NB4 (cell line): ENCODE measurements around the gene TMEM238L.

Experiments
- DNase-seq: peaks from one replicate; pipeline ENCODE4 v3.0.0; 2010; ENCODE audit warnings: low read depth
- H3K4me3 ChIP-seq: one replicate; pipeline ENCODE4 v1.5.1; 2011; ENCODE audit warnings: mild to moderate bottlenecking, low read depth, low read length, moderate library complexity
- MYC ChIP-seq: IDR thresholded peaks from 2 replicates; pipeline ENCODE4 v1.6.1; 2011; ENCODE audit warnings: low read depth, low read length
- POLR2A ChIP-seq: IDR thresholded peaks from 2 replicates; pipeline ENCODE4 v1.6.1; 2011; ENCODE audit warnings: mild to moderate bottlenecking; ENCODE audit not compliant: insufficient read length; ENCODE audit errors: extremely low read depth
- TF ChIP-seq, protein P1 (sequence below): IDR thresholded peaks from one replicate; pipeline ENCODE4 v1.5.1; 2012; ENCODE audit warnings: low read depth, low read length
- TF ChIP-seq, protein P2 (sequence below): IDR thresholded peaks from 2 replicates; pipeline ENCODE4 v1.6.1; 2011; ENCODE audit warnings: low read depth, low read length

The TMEM238L gene

DNA sequence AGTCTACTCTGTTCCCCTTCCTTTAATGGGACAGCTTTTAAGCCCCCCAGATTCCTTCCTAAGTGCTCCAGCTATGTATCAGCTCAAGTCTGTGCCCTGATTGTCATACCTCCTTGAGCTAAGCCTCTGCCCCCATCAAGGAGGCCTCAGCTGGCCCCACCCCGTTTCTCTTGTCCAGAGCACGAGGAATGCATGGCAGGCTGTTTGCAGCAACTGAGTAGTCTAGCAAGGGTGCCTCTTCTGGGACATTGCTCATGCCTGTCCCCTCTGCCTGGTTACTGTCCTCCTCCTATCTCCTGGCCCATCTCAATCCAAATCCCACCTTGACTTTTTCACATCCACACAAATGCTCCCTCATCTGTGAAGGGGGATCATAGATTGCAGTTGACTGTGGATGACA is 46.3 kb downstream of the TMEM238L start:
- no peak overlapping the region for H3K4me3 ChIP-seq
- TF ChIP-seq MYC, result no peak
- no peak for TF ChIP-seq POLR2A
- TF ChIP-seq, protein P1, sequence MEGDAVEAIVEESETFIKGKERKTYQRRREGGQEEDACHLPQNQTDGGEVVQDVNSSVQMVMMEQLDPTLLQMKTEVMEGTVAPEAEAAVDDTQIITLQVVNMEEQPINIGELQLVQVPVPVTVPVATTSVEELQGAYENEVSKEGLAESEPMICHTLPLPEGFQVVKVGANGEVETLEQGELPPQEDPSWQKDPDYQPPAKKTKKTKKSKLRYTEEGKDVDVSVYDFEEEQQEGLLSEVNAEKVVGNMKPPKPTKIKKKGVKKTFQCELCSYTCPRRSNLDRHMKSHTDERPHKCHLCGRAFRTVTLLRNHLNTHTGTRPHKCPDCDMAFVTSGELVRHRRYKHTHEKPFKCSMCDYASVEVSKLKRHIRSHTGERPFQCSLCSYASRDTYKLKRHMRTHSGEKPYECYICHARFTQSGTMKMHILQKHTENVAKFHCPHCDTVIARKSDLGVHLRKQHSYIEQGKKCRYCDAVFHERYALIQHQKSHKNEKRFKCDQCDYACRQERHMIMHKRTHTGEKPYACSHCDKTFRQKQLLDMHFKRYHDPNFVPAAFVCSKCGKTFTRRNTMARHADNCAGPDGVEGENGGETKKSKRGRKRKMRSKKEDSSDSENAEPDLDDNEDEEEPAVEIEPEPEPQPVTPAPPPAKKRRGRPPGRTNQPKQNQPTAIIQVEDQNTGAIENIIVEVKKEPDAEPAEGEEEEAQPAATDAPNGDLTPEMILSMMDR, result no peak
- TF ChIP-seq, protein P2, sequence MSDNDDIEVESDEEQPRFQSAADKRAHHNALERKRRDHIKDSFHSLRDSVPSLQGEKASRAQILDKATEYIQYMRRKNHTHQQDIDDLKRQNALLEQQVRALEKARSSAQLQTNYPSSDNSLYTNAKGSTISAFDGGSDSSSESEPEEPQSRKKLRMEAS, result no peak
- no peak for DNase-seq

DNA sequence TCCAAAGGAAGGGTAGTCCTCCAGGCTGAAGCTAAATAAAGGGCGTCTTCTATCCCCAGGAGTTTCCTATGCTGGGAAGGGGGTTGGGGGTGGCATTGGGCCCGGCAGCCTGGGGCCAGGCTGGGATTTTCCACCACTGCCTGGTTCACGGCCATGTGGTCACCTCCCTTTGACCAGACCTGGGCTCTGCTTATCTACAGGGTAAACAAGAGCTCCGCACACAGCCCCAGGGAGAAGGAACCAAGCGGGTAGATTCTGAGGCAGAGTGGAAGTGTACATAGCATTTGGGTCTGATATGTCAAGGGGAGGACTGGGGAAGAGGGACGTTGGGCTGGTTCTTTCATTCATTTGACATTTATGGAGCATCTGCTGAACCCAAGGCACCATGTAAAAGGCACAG is 46.8 kb downstream of the TMEM238L start:
- TF ChIP-seq, protein P1, result no peak
- TF ChIP-seq POLR2A (no peak), MYC (no peak)
- TF ChIP-seq, protein P2, result no peak
- no peak for DNase-seq
- no peak overlapping the region for H3K4me3 ChIP-seq

DNA sequence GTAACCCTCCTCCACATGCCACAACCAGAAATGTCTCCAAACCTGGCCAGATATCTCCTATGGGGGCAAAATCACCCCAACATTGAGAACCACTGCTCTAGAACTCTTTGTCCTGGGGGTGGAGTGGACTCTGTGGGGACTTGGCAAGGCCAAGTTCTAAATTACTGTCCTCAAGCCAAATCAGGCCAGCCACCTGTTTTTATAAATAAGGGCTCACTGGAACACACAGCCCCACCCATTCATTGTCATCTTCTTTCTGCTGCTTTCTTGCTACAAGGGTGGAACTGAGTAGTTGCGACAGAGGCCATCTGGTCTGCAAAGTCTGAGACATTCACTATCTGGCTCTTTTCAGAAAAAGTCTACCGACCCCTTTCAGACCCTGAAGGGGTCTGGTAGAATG is 47.3 kb downstream of the TMEM238L start:
- no peak overlapping the region for H3K4me3 ChIP-seq
- DNase-seq, result no peak
- TF ChIP-seq, protein P1, result no peak
- TF ChIP-seq, protein P2, result no peak
- no peak for TF ChIP-seq POLR2A
- no peak for TF ChIP-seq MYC

DNA sequence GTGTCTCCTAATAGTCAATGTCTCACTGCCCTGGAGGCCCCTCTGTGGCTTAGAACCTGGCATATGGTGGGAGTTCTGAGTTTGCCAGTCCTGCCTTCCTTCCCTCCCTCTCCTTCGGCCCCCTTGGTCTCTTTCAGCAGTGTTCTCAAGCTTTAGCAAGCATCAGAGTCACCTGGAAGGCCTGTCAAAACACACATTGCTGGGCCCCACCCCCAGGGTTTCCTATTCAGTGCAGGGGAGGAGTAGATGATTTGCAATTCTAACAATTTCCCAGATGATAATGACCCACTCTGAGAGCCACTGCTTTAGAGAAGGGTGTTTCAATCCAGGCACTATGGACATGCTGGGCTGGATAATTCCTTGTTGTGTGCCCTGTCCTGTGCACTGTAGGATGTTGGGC is 47.7 kb downstream of the TMEM238L start:
- TF ChIP-seq, protein P2, result no peak
- TF ChIP-seq, protein P1, result no peak
- TF ChIP-seq MYC, result no peak
- TF ChIP-seq POLR2A, result no peak
- H3K4me3 ChIP-seq, result no peak overlapping the region
- no peak for DNase-seq

DNA sequence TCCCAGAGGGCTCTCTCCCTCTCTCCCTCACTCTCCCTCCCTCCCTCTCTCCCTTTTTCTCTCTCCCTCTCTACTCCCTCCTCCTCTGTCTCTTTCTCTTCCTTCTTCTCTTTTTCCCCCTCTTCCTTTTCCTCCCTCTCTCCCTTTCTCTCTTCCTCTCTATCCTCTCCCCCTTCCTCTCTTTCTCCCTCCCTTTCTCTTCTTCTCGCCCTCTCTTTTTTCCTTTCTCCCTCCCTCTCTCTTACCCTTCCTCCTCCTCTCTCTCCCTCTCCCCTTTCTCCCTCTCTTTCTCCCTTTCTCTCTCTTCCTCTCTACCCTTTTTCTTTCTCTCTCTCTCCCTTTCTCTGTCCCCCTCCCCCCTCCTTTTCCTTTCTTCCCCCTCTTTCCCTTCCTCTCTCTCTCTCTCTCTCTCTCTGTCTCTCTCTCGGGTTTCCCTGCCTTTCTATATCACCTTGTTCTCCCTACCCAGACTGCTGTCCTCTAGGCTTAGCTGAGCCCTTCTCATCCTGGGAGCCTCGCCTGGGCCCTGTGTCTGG is 48.2 kb downstream of the TMEM238L start:
- H3K4me3 ChIP-seq, result no peak overlapping the region
- no peak for DNase-seq
- TF ChIP-seq, protein P2, result no peak
- TF ChIP-seq POLR2A (no peak), MYC (no peak)
- TF ChIP-seq, protein P1, result no peak
